K562 (cell line): Measurements from ENCODE around the gene GPR21. TPM values are rescaled to one million over a fixed set of nuclear protein-coding genes. Genes with fewer than 3 reads are reported as not detected.

Experiments used
- ATAC-seq: fragments of 200-7000 bp; cut with Tn5 transposase; 3 replicates; pipeline ENCODE4 v1.9.1; 2020; ENCODE audit warnings: moderate library complexity
- BruUV-seq: library from RNA; stranded (reverse); fragments of 400-500 nt; replicated peaks from 2 replicates; lab custom pipeline; 2021; lab: Mats Ljungman, UMichigan
- CTCF ChIA-PET: fragments of 300-600 bp; formaldehyde crosslinking; extraction: SDS; loops from one replicate; lab custom pipeline; 2021; ENCODE audit warnings: low intra/inter-chr PET ratio; lab: Yijun Ruan, JAX
- POLR2A ChIA-PET: fragments of 300-600, 350-650 bp; sonication (Branson Sonifier 250); formaldehyde crosslinking; extraction: SDS; loops from one replicate; lab custom pipeline; 2021; ENCODE audit warnings: antibody characterized with exemption, inconsistent platforms; lab: Yijun Ruan, JAX
- DNase-seq, 4 experiments: peaks; one replicate each; pipeline versions ENCODE4 v3.0.0 to v3.0.0-alpha.2; 2011 to 2018; ENCODE audit warnings: low spot score in 3 of 4, mixed read lengths in 3 of 4; ENCODE audit errors: extremely low read depth in 1 of 4
- FAIRE-seq: peaks from 2 replicates; lab custom pipeline; 2011; peaks lifted over from hg19 to GRCh38; lab: Jason Lieb, UNC
- H2AFZ ChIP-seq: 2 replicates; pipeline ENCODE4 v1.6.0; 2011; ENCODE audit warnings: low read depth, low read length, control low read depth, inconsistent platforms
- H3K27ac ChIP-seq: fragments of 200-600 bp; 3 replicates; pipeline ENCODE4 v1.8.0; 2011; ENCODE audit warnings: low read depth, mild to moderate bottlenecking, control low read depth, inconsistent platforms, low read length, moderate library complexity, mixed read lengths; ENCODE audit errors: extremely low read depth
- H3K27me3 ChIP-seq, 2 experiments: fragments of 300-600 bp in 1 of 2; 2 replicates in 1 of 2; 3 replicates in 1 of 2; pipeline versions ENCODE4 v1.6.0 to v1.8.0; 2011; ENCODE audit warnings: inconsistent platforms in 2 of 2, low read length in 2 of 2, mild to moderate bottlenecking in 1 of 2, mixed read lengths in 1 of 2, moderate library complexity in 1 of 2; ENCODE audit not compliant: control insufficient read depth in 2 of 2, insufficient read depth in 2 of 2
- H3K36me3 ChIP-seq: fragments of 300-600 bp; 3 replicates; pipeline ENCODE4 v1.8.0; 2011; ENCODE audit warnings: mild to moderate bottlenecking, low read length, inconsistent platforms; ENCODE audit not compliant: control insufficient read depth, insufficient read depth
- H3K4me1 ChIP-seq, 2 experiments: fragments of 200-600 bp in 1 of 2; replicated peaks in 1 of 2; 2 replicates in 1 of 2; 3 replicates in 1 of 2; pipeline versions ENCODE4 v1.5.1 to v1.8.0; 2011; ENCODE audit warnings: inconsistent platforms in 2 of 2, low read length in 2 of 2, mild to moderate bottlenecking in 1 of 2, mixed read lengths in 1 of 2, moderate library complexity in 1 of 2; ENCODE audit not compliant: control insufficient read depth in 2 of 2, insufficient read depth in 2 of 2
- H3K4me2 ChIP-seq: 2 replicates; pipeline ENCODE4 v1.6.1; 2011; ENCODE audit warnings: low read length, control low read depth, inconsistent platforms, mixed read lengths; ENCODE audit not compliant: insufficient read depth
- H3K4me3 ChIP-seq: fragments of 200-600 bp; sonication (generic), shearing (Covaris generic); 2 replicates; pipeline ENCODE4 v1.5.1; 2016; ENCODE audit warnings: control low read depth, inconsistent platforms
- H3K79me2 ChIP-seq: fragments of 200-600 bp; 3 replicates; pipeline ENCODE4 v1.8.0; 2011; ENCODE audit warnings: low read length, inconsistent platforms; ENCODE audit not compliant: control insufficient read depth, insufficient read depth
- H3K9ac ChIP-seq, 2 experiments: 2 replicates each; pipeline versions ENCODE4 v1.6.0 to v1.6.1; 2011; ENCODE audit warnings: low read depth in 2 of 2, low read length in 2 of 2, control low read depth in 1 of 2, inconsistent platforms in 1 of 2, mild to moderate bottlenecking in 1 of 2, mixed read lengths in 1 of 2; ENCODE audit not compliant: insufficient read depth in 1 of 2
- H3K9me1 ChIP-seq: one replicate; pipeline ENCODE4 v1.6.0; 2011; ENCODE audit warnings: inconsistent platforms, mild to moderate bottlenecking, low read length, moderate library complexity; ENCODE audit not compliant: control insufficient read depth, insufficient read depth
- H3K9me3 ChIP-seq: replicated peaks from 2 replicates; pipeline ENCODE4 v1.5.1; 2011; ENCODE audit warnings: low read depth, low read length, inconsistent platforms; ENCODE audit not compliant: control insufficient read depth, insufficient read depth
- H4K20me1 ChIP-seq: replicated peaks from 2 replicates; pipeline ENCODE4 v1.6.1; 2011; ENCODE audit warnings: low read length, inconsistent platforms, mixed read lengths; ENCODE audit not compliant: control insufficient read depth, insufficient read depth
- FOXP1 ChIP-seq: sonication (generic); formaldehyde crosslinking; IDR thresholded peaks from 2 replicates; pipeline ENCODE4 v1.8.0; 2022; ENCODE audit warnings: mild to moderate bottlenecking, missing genetic modification reagents
- HNRNPL ChIP-seq: fragments of 200-400 bp; formaldehyde crosslinking; IDR thresholded peaks from 2 replicates; pipeline ENCODE4 v1.6.1; 2017; ENCODE audit warnings: low read depth, mild to moderate bottlenecking, low read length
- IRF2 ChIP-seq: sonication (generic); formaldehyde crosslinking; IDR thresholded peaks from 2 replicates; pipeline ENCODE4 v1.8.1; 2022; ENCODE audit warnings: mild to moderate bottlenecking, missing genetic modification reagents
- RCOR1 ChIP-seq, 2 experiments: IDR thresholded peaks; 2 replicates each; pipeline ENCODE4 v1.6.1; 2012; ENCODE audit warnings: low read depth in 2 of 2, low read length in 2 of 2, borderline replicate concordance in 1 of 2, improper control_type of control experiment in 1 of 2
- RFX7 ChIP-seq: fragments of 250-450 bp; sonication (Bioruptor Pico); IDR thresholded peaks from 2 replicates; pipeline ENCODE4 v1.5.1; 2021; ENCODE audit warnings: mild to moderate bottlenecking
- TAF9B ChIP-seq: fragments of 450-650 bp; IDR thresholded peaks from 2 replicates; pipeline ENCODE4 v1.6.1; 2018; ENCODE audit warnings: mild to moderate bottlenecking; ENCODE audit not compliant: partially characterized antibody
- TAL1 ChIP-seq: fragments of 450-650 bp; IDR thresholded peaks from 2 replicates; pipeline ENCODE4 v1.6.1; 2016; ENCODE audit warnings: mild to moderate bottlenecking
- ZNF282 ChIP-seq: sonication (generic); formaldehyde crosslinking; IDR thresholded peaks from 2 replicates; pipeline ENCODE4 v1.8.1; 2023; ENCODE audit warnings: missing genetic modification reagents
- WGBS: fragments of 100-300 bp; shearing (Covaris generic); methylation state at CpG from one replicate; pipeline ENCODE4 v1.1.6; 2016; ENCODE audit warnings: low coverage, mixed read lengths; ENCODE audit not compliant: insufficient coverage; ENCODE audit errors: missing lambda C conversion rate; 5-methylcytosine and 5-hydroxymethylcytosine counted together
- in situ Hi-C: fragments of 300-500 bp; cut with MboI; formaldehyde crosslinking; loops from 4 replicates; pipeline ENCODE4 v1.15.0; 2018; ENCODE audit warnings: inconsistent platforms, mixed read lengths
- intact Hi-C: fragments of 100-400 bp; cut with micrococcal nuclease; formaldehyde crosslinking; loops from 2 replicates; pipeline ENCODE4 v1.14.2; 2022
- polyA plus RNA-seq, 8 experiments: library from polyadenylated mRNA; depleted of rRNA in 4 of 8; stranded (reverse) in 5 of 8; unstranded in 3 of 8; fragments of >200 nt; fragmentation: Nextera tagmentation in 2 of 8; fragmentation: Illumina TruSeq in 1 of 8; extraction: Ambion mirVana in 2 of 8; extraction: Trizol in 1 of 8; gene quantifications; 2 replicates each; pipeline versions ENCODE4 v1.2.1 to v1.2.3, GENCODE V29; 2011 to 2014; ENCODE audit warnings: inconsistent platforms in 1 of 8, missing spikeins in 1 of 8
- total RNA-seq, 7 experiments: library from RNA; depleted of rRNA in 6 of 7; stranded (reverse); fragments of >200 nt in 6 of 7; fragmentation: Illumina TruSeq in 2 of 7; extraction: Trizol in 2 of 7; gene quantifications; 2 replicates each; pipeline versions ENCODE4 v1.2.1 to v1.2.3, GENCODE V29; 2011 to 2021; ENCODE audit warnings: low replicate concordance in 1 of 7

GPR21 gene
- total and polyA plus RNA-seq, 9 of the 15 experiments (the other 6 are each of a cell fraction or from before 2014, with no cell fraction given): 0.16 to 0.83 (median 0.36) TPM; not detected in 6

GRCh38 chr9:123034881-123035510 lies 1.5 kb downstream of the GPR21 start:
- no peaks in the 10 kb centered on the region for H3K9me1 ChIP-seq
- H3K27ac ChIP-seq: no peak overlapping the region
- H2AFZ ChIP-seq: no peak overlapping the region
- H3K79me2 ChIP-seq: no peaks in the 10 kb centered on the region
- H3K27me3 ChIP-seq: no peaks in the 10 kb centered on the region
- CTCF ChIA-PET: no interaction called here
- ATAC-seq (no peak), DNase-seq (no peak), FAIRE-seq (no peak)
- H3K4me1 ChIP-seq: no peaks in the 10 kb centered on the region
- 85% methylated on average over 13 of the region's 13 CpGs for WGBS
- no peaks in the 10 kb centered on the region for H4K20me1 ChIP-seq
- BruUV-seq: no TSS peak
- in situ Hi-C loops: no loop called here
- TF ChIP-seq TAL1 (no peak), ZNF282 (CRISPR knock-in tag) (no peak), TAF9B (no peak), RCOR1 (IDR thresholded peaks at IDR 0.05; ENCODE audit: borderline replicate concordance in 1 of 2, low read depth in 2 of 2, low read length in 2 of 2) (no peak), FOXP1 (no peak), IRF2 (CRISPR knock-in tag) (no peak), HNRNPL (no peak), RFX7 (no peak)
- H3K4me3 ChIP-seq: no peak overlapping the region
- POLR2A ChIA-PET: no interaction called here
- H3K4me2 ChIP-seq: no peak overlapping the region
- H3K9ac ChIP-seq: no peak overlapping the region
- intact Hi-C loops: no loop called here
- H3K36me3 ChIP-seq: no peaks in the 10 kb centered on the region; the same call in 2 of the 3 replicates
- H3K9me3 ChIP-seq: no peaks in the 10 kb centered on the region
